HG03575 (cell line): ENCODE measurements around the gene PDE7B.

Experiments
- ATAC-seq: cut with Tn5 transposase; IDR thresholded peaks from one replicate; pipeline ENCODE4 v1.9.1; 2021; ENCODE audit not compliant: unreplicated experiment, insufficient number of reproducible peaks, low FRiP score; ENCODE audit errors: extremely low read depth

The PDE7B gene

DNA sequence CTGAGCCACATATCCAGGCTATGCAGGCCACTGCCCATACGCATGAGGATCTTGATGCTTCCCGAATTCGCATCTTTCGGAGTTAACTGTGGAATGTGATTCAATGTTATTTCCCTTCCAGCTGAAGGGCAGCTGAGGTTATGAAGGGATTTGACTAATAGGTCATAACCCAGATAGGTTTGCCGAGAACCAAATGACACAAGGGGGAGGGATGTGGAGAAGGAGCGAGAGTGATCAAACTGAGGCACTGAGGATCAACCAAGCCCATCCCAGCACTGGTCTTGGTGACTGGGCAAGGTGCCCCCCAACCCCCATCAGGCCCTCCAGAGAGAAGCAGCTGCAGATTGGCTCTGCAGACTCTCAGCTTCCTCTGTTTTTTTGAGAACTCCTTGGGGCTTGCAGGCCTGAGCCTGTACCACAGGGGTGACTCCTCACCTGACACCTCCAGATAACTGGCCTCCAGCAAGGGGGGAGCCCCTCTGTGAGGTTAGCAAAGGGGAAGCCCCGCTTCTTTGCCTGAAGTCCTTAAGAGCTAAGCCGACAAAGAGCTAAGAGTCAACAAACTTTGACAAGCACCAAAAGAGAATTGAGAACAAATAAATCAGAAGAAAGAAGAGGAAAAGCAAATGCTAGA is 185.9 kb downstream of the PDE7B start:
- ATAC-seq = no peak

DNA sequence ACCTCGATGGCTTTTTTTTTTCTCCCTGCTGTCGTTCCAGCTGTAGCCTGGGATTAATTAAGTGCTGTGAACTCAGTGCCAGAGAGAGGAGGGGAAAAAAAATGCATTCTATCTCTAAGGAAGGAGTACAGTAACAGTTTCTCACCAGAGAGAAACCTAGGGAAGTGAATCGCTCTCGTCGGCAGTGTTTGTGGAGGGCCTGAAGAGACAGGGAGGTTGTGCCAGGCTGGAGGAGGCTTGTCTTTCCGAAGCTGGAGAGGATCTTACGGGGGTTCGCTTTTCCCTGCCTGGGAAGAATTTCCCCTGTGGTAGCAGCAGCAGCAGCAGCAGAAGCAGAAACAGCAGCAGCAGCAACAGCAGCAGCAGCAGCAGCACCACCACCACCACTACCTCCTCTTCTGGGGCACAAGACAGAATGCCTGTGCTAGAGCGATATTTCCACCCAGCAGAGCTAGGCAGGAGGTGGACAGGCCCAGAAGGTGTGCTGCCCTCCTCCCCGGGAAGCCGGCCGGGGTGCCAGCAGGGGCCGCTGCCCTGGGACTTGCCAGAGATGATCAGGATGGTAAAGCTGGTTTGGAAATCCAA is 186.5 kb downstream of the PDE7B start:
- no peak for ATAC-seq

DNA sequence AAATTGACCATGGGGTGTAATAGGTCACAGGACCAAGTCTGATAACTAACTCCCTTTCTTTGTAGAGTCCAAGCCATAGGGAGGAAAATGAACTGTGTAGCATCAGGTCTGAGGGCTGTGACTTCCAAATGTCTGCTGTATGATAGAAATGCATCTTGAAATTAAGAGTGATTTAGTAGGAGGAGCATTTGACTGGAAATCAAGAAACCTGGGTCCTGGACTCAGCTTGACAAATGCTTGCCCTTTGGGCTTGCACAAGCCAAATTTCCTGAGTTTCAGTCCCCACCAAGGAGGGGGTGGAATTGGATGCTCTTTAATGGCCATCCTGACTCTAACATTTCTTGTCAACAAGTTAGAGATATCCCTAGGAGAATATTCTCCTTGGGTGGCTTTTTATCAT is 187.0 kb downstream of the PDE7B start:
- ATAC-seq = no peak

DNA sequence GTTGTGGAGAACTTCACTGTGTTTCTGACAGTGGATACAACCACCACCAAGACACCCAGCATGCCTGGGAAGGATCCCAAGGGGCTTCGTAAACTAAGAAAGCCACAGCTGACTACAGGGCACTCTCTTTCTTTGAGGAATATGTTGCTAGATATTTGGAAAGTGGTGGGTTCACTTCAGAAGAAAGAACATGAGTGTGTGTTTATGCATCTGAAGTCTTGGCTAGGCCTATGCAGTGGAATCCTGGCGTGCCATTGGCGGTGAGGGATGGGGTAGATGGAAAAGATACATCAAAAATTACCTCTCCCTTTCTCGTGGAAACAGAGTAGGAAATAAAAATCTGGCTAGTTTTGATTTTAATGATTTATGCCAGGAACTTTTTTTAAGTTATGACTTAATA is 187.7 kb downstream of the PDE7B start:
- no peak for ATAC-seq

DNA sequence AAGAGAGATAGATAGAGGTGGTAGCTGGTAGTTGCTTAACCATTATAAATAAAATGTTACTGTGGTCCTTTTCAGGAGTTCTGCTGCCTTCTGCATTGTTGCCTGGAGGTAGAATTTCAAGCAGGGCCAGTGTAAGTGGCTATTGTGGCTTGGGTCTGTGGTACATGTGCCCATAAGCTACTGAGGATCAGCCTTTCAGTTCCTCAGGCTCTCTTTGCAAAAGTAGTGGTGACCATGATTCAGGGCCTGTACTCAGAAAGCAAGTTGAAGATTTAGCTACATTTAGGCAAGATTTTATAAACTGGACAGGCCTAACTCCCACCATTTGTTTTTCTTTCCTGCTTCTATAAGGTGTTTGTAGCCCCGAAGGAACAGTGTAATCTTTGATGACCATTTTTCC is 199.0 kb downstream of the PDE7B start:
- no peak for ATAC-seq

DNA sequence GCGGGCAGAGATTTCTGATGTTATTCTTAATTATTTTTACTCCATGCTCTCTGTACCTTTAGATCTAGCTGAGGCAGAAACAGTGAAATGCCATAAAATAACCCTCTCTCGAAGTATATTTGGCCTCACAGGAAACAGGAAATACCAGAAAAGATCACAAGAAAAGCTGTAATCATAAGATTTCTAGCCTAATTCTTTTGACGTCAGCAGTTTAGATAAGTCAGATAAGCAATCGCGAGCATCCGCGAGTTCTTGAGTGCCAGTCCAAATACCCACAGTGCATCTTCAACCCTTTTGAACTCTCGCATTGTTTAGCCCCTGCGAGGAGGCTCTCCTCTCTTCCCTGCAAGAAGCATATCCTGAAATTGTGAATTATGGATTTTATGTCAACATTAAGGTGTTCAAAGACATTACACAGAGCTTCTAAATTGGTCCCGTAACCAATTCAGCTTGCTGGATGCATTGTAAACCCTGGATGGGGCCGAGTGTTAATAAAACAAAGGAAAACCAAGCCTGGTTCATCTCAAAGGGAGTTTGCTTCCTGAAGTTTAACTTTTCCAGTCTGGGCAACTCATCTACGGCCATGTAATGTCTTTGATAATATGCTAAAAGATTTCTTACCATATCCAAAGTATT is 199.8 kb downstream of the PDE7B start:
- no peak for ATAC-seq

DNA sequence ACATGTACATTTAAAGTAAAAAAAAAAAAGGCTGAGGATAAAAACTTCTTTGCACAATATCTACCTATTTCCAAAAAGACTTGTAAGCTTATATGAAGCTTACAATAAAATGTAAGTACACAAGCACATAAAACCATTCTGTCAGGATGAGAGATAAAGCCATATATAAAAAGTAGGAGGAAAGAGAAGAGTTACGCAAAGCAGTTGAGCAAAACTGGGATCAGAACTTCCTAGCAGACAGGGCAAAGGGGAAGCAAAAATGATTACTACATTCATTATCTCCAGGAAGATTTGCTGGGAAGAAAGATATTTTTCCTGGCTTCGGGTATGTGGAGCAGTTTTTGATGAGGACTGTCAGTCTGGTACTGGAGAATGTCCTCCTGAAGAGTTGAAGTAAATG is 200.5 kb downstream of the PDE7B start:
- no peak for ATAC-seq

DNA sequence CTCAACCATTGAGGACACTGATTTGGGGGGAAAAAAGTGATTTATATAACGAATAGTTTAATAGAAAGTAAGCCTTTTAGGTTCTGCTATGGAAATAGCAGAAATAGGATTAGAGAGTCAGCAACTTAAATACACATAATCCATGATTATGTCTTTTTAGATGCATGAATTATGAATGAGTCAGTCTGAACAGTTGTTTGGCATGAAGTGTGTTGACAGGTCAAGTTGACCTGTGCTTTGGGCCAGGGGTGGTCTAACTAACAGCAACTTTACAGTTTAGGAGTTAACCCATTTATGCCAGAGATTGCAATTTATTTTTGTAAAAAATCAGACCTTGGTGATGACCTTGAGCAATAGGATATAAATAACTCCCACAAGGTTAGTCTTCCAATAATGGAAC is 207.4 kb downstream of the PDE7B start:
- no peak for ATAC-seq

DNA sequence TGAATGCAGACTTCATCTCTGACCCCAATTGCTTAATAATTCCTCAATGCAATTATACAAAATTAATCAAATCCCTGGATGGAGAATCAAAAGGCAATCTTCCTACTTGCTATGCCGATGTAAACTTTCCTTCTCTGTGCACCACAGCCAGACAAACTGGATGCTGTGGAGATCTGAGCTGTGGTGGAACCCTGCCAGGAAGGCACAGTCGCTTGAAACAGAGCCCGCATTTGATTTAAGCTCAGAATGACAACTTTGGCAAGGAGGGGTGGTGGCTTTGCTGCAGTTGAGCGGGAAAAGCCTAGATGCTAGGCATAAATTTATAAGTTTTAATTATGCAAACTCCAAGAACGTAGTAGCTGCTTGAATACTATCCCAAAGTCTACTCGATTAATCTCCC is 207.8 kb downstream of the PDE7B start:
- no peak for ATAC-seq

DNA sequence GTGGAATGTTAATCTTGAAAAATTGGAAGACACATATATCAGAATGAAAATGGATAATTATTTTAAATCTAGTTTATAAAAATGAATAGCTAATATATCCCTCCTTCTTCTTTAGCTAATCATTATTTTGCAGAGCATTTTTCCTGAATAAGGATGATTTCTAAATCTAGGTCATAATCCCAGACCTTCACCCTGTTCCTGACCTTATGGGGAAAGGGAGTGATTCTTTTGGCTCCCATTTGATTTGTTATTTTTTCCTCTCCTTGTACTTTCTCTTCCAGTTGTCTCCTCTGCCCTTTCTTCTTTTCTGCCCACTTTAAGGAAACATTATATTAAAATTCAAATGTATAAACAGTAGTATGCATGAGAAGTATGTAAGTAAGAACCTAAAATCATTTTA is 208.6 kb downstream of the PDE7B start:
- ATAC-seq = no peak

DNA sequence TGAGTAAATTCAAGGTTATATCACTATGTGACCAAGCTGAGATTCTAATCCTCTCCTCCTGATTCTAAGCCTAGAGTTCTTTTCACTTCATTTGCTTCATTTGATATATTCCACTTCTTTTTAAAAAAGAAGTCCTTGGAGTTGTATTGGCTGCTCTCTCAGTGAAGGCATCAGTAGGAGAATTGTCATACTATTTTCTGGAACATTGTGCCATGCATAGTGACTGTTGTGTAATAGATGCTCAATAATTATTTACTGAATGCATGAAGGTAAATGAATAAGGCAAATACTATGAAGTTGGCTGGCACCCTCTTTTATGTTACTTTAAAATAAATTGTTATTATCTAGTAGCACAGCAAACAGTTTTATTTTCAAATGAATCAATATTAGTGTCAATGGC is 209.3 kb downstream of the PDE7B start:
- ATAC-seq = no peak

DNA sequence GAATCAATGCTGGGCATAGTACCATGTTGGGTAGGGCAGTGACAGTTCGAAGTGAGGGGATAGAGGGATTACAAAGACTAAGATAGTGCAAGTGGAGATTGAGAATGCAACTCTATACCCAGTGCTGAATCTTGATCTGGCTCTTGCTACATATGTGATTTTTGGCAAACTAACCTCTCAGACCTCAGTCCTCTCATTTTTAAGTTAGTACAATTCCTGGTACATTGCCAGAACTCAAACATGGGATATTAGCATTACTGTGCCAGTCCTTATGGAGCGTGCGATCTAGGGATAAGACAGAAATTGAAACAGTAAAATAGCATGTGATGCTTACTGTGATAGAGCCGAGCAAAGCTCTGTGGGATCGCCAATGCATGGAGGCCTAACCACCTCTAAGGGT is 210.2 kb downstream of the PDE7B start:
- no peak for ATAC-seq

DNA sequence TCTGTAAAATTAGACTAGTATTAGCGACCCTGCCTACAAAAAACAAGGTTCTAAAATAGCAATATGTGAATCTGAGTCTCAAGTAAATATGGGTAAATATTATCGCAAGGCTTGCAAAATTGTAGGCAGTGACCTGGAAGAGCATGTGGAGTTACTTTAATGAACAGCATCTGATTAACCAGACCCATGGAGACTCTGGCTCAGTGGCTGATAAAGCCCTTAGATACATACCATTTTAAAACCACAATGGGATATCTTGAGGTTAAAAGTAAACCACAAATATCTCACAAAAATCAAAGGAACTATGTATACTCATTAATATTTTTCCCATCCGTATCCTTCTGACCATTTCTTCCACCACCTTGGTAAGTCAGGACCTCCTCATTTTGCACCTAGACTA is 211.6 kb downstream of the PDE7B start:
- no peak for ATAC-seq

DNA sequence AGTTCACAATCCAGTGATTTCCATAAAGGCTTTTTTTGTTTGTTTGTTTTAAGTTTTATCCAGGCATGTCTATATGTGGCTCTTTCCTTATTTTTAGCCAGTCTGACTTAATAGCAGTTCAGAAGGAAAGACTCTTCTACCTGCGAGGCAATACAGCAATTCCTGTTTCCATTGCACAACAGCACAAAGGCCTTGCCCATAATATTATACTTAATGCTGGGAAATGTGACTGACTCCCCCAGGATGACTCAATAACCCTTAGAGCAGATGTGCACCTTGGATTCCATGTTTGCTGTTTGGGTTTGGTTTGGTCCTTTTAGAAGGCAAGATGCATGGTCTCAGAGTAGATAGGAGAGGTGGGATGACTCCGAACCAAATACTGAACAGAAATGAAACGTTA is 214.5 kb downstream of the PDE7B start:
- no peak for ATAC-seq

DNA sequence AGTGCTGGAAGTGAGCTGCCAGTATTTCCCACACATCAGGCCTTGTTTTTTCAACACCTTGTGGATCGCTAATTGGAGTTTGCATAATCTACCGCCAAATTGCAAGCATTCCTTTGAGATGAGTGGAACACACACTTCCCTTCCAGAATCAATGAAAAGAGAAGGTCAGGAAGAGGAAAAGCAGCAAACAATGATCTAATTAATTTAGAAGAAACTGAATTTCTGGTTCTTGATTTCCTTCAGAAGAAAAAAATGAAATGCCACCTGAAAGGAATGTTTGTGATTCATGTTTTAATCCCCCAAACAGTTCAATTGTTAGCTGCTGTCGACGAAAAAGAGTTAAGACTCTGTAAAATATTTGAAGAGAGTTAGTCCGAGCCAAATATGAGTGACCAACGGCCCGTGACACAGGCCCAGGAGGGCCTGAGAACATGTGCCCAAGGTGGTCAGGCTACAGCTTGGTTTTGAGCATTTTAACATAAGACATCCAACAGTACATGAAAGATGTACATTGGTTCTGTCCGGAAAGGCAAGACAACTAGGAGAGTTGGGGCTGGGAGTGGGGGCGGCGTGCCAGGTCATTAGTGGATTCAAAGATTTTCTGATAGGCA is 216.3 kb downstream of the PDE7B start:
- no peak for ATAC-seq

DNA sequence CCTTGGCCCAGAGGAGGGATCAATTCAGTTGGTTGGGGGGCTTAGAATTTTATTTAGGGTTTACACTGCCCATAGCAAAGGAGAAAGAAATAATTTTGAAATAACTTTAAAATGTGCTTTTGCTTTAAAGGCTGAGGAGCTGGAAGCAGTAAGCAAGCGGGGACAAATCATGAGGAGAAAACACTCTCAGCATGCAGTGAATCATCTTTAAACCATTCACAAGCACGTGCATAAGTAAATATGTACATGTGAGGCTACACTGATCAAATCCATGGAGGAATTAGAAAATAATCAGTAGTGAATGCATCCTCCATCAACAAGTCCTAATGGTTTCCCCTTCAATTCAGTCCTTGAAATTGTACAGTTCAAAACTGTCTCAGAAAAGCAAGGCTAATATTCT is 217.6 kb downstream of the PDE7B start:
- ATAC-seq = no peak

DNA sequence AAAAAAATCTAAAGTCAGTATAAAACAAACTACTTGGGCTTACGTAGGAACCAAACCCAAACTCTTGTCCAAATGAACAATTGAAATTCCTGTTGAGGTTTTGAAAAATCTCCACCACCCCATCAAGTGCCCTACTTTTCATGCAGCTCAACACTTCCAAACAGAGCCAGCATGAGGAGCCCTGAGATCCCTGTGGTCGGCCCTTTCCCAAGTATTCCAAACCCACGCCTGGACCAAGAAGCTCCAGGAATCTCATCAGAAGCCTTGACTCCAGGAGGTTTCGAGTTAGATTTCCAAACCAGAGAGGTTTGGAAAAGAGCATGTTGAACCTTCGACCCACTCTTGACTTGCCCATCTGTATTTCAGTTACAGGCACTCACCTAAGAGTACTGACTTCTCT is 219.3 kb downstream of the PDE7B start:
- no peak for ATAC-seq

DNA sequence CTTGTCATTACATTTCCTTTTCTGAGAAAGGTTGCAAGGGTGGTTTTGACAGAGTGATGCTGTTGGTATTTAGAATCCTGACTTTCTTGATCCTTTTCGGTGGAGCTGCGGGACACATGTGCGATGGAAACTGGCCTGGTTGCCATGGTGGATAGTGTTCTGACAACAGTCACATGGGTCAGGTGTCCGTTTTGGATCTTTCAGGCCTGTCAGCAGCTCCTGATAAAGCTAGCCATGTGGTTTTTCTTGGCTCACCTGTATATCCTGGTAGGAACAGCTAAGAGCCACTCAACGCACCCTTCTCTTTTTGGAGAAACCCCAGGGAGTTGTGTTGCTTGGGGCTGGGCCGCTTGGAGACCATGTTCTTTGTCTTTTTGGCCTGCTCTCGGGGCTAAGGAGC is 221.2 kb downstream of the PDE7B start:
- ATAC-seq = no peak

DNA sequence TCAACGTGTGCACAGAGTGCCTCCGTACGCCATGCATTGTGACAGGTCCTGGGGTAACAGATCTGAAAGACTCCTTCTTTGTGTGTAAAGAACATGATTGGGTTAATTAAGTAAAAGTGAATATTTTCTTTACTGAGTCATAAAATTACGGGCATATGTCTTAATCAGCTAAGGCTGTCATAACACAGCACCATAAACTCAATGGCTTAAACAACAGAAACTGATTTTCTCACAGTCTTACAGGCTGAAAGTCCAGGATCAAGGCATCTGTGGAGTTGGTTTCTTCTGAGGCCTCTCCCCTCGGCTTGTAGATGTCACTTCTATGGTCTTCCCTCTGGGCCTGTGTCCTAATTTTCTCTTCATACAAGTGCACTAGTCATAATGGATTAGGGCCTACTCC is 221.7 kb downstream of the PDE7B start:
- no peak for ATAC-seq

DNA sequence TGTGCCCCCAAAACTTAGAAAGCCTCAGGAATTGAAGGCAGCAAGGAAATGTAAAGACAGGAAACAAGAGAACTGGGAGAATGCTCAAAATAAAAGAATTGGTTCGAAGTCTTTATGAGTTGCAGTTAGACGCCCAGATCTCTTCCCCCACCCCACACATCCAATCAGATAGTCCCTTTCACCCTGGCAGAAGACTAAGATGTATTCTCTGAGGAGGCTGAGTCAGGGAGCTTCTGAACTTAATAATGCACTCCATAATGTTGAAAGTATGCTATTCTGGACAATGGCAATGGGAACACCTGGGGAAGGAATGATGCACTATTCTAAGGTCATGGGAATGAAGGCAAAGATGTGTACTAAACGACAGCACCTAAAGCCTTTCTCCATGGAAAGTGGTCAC is 225.0 kb downstream of the PDE7B start:
- ATAC-seq = no peak
